GM10266 (cell line): ENCODE data around the gene TESMIN.

Experiments used
- DNase-seq: peaks from one replicate; pipeline ENCODE4 v3.0.0; 2012; ENCODE audit errors: extremely low spot score
- CTCF ChIP-seq: IDR thresholded peaks from 2 replicates; pipeline ENCODE4 v1.5.1; 2012; ENCODE audit warnings: mild to moderate bottlenecking, low read depth; ENCODE audit not compliant: control insufficient read depth, insufficient read depth; ENCODE audit errors: missing control alignments

TESMIN gene

GRCh38 chr11:68658097-68658496, 93.2 kb downstream of the TESMIN start:
- no peak for TF ChIP-seq CTCF
- no peak for DNase-seq
